HepG2 (cell line): ENCODE results near the gene PIK3C2B. TPM values are rescaled to one million over a fixed set of nuclear protein-coding genes. Genes with fewer than 3 reads are reported as not detected.

Experiments used
- CBFB ChIP-seq: sonication (generic); formaldehyde crosslinking; IDR thresholded peaks from 2 replicates; pipeline ENCODE4 v1.4.0; 2020; ENCODE audit warnings: missing genetic modification reagents
- CBX2 ChIP-seq, 2 experiments: fragments of 200-600 bp in 1 of 2; sonication (generic); formaldehyde crosslinking in 1 of 2; IDR thresholded peaks; 2 replicates each; pipeline versions ENCODE4 v1.7.0 to v1.8.1; 2018 to 2022; ENCODE audit warnings: low read depth in 2 of 2, low read length in 1 of 2, mild to moderate bottlenecking in 1 of 2, missing genetic modification reagents in 1 of 2
- ELF4 ChIP-seq: sonication (generic); formaldehyde crosslinking; IDR thresholded peaks from 2 replicates; pipeline ENCODE4 v1.5.0; 2020; ENCODE audit warnings: missing genetic modification reagents, mild to moderate bottlenecking, moderate library complexity, borderline replicate concordance
- PAX8 ChIP-seq: sonication (generic); formaldehyde crosslinking; IDR thresholded peaks from 2 replicates; pipeline ENCODE4 v1.8.0; 2022; ENCODE audit warnings: mild to moderate bottlenecking, missing genetic modification reagents, borderline replicate concordance
- PCBP1 ChIP-seq: fragments of 200-400 bp; formaldehyde crosslinking; IDR thresholded peaks from 2 replicates; pipeline ENCODE4 v1.6.1; 2017; ENCODE audit warnings: mild to moderate bottlenecking, low read depth, low read length, borderline replicate concordance
- RARG ChIP-seq: sonication (generic); formaldehyde crosslinking; IDR thresholded peaks from 2 replicates; pipeline ENCODE4 v1.4.0; 2020; ENCODE audit warnings: low read depth, mild to moderate bottlenecking, missing genetic modification reagents
- RBFOX2 ChIP-seq: fragments of 200-400 bp; formaldehyde crosslinking; IDR thresholded peaks from 2 replicates; pipeline ENCODE4 v1.6.1; 2017; ENCODE audit warnings: low read depth, mild to moderate bottlenecking, low read length
- ZNF333 ChIP-seq: sonication (generic); formaldehyde crosslinking; IDR thresholded peaks from 2 replicates; pipeline ENCODE4 v1.4.0; 2020; ENCODE audit warnings: mild to moderate bottlenecking, missing genetic modification reagents, borderline replicate concordance
- ZNF841 ChIP-seq: sonication (generic); formaldehyde crosslinking; IDR thresholded peaks from 2 replicates; pipeline ENCODE4 v1.8.1; 2023; ENCODE audit warnings: missing genetic modification reagents, borderline replicate concordance
- polyA plus RNA-seq, 8 experiments: library from polyadenylated mRNA; depleted of rRNA in 3 of 8; stranded (reverse) in 7 of 8; unstranded in 1 of 8; fragments of >200 nt; fragmentation: Illumina TruSeq in 4 of 8; extraction: Trizol in 4 of 8; gene quantifications; 2 replicates each; pipeline versions ENCODE4 v1.2.1 to v1.2.3, GENCODE V29; 2011 to 2016; ENCODE audit warnings: low read depth in 4 of 8, missing spikeins in 1 of 8, mixed read lengths in 1 of 8; ENCODE audit not compliant: insufficient read depth in 1 of 8
- total RNA-seq, 5 experiments: library from RNA; depleted of rRNA; stranded (reverse); fragments of >200 nt; fragmentation: Illumina TruSeq; extraction: Trizol; gene quantifications; 2 replicates each; pipeline ENCODE4 v1.2.3, GENCODE V29; 2016; ENCODE audit warnings: low read depth in 1 of 5
- TF ChIP-seq, protein P1 (sequence below): sonication (generic); formaldehyde crosslinking; IDR thresholded peaks from 2 replicates; pipeline ENCODE4 v1.5.0; 2020; ENCODE audit warnings: mild to moderate bottlenecking, missing genetic modification reagents, borderline replicate concordance
- TF ChIP-seq, protein P2 (sequence below): sonication (generic); formaldehyde crosslinking; IDR thresholded peaks from 2 replicates; pipeline ENCODE4 v1.4.0; 2020; ENCODE audit warnings: low read depth, missing genetic modification reagents
- TF ChIP-seq, protein P3 (sequence below): sonication (generic); formaldehyde crosslinking; conservative IDR thresholded peaks from 2 replicates; pipeline ENCODE4 v1.4.0; 2020; ENCODE audit warnings: missing genetic modification reagents
- TF ChIP-seq, protein P4 (sequence below): sonication (generic); formaldehyde crosslinking; IDR thresholded peaks from 2 replicates; pipeline ENCODE4 v1.4.0; 2020; ENCODE audit warnings: missing genetic modification reagents
- TF ChIP-seq, protein P5 (sequence below): sonication (generic); formaldehyde crosslinking; IDR thresholded peaks from 2 replicates; pipeline ENCODE4 v1.5.0; 2020; ENCODE audit warnings: missing genetic modification reagents
- TF ChIP-seq, protein P6 (sequence below): sonication (generic); formaldehyde crosslinking; IDR thresholded peaks from 2 replicates; pipeline ENCODE4 v1.5.0; 2020; ENCODE audit warnings: mild to moderate bottlenecking, low read depth, missing genetic modification reagents, borderline replicate concordance

PIK3C2B gene
- total and polyA plus RNA-seq, 2 of the 13 experiments (the other 11 are each of a cell fraction or from before 2014, with no cell fraction given): 3.4 to 4.5 TPM

DNA sequence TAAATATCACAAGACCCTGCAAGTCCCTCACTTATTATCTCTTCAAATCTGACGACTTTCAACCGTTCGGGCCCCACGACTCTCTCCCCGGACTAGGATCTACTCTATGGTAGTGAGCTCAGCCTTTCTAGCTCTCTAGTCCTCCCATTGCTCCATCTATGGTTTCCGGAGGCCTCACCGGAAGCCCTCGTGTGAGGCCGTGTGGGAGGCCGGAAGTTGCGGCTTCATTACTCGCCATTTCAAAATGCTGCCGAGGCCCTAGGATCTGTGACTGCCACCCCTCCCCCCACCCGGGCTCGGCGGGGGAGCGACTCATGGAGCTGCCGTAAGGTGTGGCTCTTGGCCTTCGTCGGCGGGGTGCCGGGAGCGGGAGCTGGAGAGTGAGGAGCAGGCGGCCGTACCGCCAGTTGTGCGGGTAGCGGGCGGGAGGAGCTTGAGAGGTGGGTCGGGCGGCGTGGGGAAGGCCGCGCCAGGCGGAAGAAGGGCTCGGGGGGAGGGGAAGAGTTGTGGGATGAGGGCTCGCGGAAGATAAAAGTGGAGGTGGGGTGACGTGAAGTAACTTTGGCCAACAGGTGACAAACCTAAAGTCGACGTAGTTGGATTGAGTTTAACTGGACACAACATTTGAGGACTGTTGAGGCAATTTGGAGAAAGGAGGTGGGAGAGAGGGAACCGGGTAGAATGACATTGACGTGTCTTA is 21.7 kb upstream of the PIK3C2B start, which contains the start of gene MDM4 (continued):
- TF ChIP-seq, protein P1, sequence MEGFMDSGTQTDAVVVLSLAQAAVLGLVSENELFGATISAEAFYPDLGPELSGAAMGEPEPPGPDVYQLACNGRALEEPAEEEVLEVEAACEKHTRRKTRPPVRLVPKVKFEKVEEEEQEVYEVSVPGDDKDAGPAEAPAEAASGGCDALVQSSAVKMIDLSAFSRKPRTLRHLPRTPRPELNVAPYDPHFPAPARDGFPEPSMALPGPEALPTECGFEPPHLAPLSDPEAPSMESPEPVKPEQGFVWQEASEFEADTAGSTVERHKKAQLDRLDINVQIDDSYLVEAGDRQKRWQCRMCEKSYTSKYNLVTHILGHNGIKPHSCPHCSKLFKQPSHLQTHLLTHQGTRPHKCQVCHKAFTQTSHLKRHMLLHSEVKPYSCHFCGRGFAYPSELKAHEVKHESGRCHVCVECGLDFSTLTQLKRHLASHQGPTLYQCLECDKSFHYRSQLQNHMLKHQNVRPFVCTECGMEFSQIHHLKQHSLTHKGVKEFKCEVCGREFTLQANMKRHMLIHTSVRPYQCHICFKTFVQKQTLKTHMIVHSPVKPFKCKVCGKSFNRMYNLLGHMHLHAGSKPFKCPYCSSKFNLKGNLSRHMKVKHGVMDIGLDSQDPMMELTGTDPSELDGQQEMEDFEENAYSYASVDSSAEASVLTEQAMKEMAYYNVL (CRISPR knock-in tag): peak; percentile 74; the same call in 1 of the 2 replicates
- TF ChIP-seq, protein P2, sequence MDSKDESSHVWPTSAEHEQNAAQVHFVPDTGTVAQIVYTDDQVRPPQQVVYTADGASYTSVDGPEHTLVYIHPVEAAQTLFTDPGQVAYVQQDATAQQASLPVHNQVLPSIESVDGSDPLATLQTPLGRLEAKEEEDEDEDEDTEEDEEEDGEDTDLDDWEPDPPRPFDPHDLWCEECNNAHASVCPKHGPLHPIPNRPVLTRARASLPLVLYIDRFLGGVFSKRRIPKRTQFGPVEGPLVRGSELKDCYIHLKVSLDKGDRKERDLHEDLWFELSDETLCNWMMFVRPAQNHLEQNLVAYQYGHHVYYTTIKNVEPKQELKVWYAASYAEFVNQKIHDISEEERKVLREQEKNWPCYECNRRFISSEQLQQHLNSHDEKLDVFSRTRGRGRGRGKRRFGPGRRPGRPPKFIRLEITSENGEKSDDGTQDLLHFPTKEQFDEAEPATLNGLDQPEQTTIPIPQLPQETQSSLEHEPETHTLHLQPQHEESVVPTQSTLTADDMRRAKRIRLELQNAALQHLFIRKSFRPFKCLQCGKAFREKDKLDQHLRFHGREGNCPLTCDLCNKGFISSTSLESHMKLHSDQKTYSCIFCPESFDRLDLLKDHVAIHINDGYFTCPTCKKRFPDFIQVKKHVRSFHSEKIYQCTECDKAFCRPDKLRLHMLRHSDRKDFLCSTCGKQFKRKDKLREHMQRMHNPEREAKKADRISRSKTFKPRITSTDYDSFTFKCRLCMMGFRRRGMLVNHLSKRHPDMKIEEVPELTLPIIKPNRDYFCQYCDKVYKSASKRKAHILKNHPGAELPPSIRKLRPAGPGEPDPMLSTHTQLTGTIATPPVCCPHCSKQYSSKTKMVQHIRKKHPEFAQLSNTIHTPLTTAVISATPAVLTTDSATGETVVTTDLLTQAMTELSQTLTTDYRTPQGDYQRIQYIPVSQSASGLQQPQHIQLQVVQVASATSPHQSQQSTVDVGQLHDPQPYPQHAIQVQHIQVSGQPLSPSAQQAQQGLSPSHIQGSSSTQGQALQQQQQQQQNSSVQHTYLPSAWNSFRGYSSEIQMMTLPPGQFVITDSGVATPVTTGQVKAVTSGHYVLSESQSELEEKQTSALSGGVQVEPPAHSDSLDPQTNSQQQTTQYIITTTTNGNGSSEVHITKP: peak; percentile 49; the same call in 1 of the 2 replicates
- TF ChIP-seq ELF4 (CRISPR knock-in tag) (peak; percentile 80; the same call in 1 of the 2 replicates), PAX8 (0 out of 2 replicates have a peak, but pooled peaks have one; percentile 66), CBFB (CRISPR knock-in tag) (peak; percentile 76), RBFOX2 (peak; percentile 95), CBX2 (IDR thresholded peaks at IDR 0.05; ENCODE audit: low read depth, low read length) (no peak), CBX2 (CRISPR knock-in tag; IDR thresholded peaks at IDR 0.05; ENCODE audit: low read depth) (no peak), PCBP1 (0 out of 2 replicates have a peak, but pooled peaks have one; percentile 64), ZNF841 (CRISPR knock-in tag) (peak; percentile 85; the same call in 1 of the 2 replicates), RARG (no peak), ZNF333 (CRISPR knock-in tag) (0 out of 2 replicates have a peak, but pooled peaks have one; percentile 70)
- TF ChIP-seq, protein P3, sequence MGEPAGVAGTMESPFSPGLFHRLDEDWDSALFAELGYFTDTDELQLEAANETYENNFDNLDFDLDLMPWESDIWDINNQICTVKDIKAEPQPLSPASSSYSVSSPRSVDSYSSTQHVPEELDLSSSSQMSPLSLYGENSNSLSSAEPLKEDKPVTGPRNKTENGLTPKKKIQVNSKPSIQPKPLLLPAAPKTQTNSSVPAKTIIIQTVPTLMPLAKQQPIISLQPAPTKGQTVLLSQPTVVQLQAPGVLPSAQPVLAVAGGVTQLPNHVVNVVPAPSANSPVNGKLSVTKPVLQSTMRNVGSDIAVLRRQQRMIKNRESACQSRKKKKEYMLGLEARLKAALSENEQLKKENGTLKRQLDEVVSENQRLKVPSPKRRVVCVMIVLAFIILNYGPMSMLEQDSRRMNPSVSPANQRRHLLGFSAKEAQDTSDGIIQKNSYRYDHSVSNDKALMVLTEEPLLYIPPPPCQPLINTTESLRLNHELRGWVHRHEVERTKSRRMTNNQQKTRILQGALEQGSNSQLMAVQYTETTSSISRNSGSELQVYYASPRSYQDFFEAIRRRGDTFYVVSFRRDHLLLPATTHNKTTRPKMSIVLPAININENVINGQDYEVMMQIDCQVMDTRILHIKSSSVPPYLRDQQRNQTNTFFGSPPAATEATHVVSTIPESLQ (CRISPR knock-in tag): no peak; the same call in 1 of the 2 replicates
- TF ChIP-seq, protein P4, sequence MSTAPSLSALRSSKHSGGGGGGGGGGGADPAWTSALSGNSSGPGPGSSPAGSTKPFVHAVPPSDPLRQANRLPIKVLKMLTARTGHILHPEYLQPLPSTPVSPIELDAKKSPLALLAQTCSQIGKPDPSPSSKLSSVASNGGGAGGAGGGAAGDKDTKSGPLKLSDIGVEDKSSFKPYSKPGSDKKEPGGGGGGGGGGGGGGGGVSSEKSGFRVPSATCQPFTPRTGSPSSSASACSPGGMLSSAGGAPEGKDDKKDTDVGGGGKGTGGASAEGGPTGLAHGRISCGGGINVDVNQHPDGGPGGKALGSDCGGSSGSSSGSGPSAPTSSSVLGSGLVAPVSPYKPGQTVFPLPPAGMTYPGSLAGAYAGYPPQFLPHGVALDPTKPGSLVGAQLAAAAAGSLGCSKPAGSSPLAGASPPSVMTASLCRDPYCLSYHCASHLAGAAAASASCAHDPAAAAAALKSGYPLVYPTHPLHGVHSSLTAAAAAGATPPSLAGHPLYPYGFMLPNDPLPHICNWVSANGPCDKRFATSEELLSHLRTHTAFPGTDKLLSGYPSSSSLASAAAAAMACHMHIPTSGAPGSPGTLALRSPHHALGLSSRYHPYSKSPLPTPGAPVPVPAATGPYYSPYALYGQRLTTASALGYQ (CRISPR knock-in tag): peak; percentile 68; the same call in 1 of the 2 replicates
- TF ChIP-seq, protein P5, sequence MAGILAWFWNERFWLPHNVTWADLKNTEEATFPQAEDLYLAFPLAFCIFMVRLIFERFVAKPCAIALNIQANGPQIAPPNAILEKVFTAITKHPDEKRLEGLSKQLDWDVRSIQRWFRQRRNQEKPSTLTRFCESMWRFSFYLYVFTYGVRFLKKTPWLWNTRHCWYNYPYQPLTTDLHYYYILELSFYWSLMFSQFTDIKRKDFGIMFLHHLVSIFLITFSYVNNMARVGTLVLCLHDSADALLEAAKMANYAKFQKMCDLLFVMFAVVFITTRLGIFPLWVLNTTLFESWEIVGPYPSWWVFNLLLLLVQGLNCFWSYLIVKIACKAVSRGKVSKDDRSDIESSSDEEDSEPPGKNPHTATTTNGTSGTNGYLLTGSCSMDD (CRISPR knock-in tag): no peak
- TF ChIP-seq, protein P6, sequence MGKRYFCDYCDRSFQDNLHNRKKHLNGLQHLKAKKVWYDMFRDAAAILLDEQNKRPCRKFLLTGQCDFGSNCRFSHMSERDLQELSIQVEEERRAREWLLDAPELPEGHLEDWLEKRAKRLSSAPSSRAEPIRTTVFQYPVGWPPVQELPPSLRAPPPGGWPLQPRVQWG: no peak
